ENCODE results near the gene SLC25A42.

- TF ChIP-seq EZH2 (IDR thresholded peaks at IDR 0.05; ENCODE audit: borderline replicate concordance, insufficient read depth, low read depth, low read length, poor library complexity, severe bottlenecking) (no peak), CTCF (IDR thresholded peaks at IDR 0.05) (no peak)
Observed at GRCh38 chr19:19132912-19133311, 69.1 kb downstream of the SLC25A42 start.
